K562 (cell line): ENCODE measurements around the gene AGAP1. TPM values are rescaled to one million over a fixed set of nuclear protein-coding genes. Genes with fewer than 3 reads are reported as not detected.

Experiments
- ATAC-seq: fragments of 200-7000 bp; cut with Tn5 transposase; 3 replicates; pipeline ENCODE4 v1.9.1; 2020; ENCODE audit warnings: moderate library complexity
- BruUV-seq: library from RNA; stranded (reverse); fragments of 400-500 nt; replicated peaks from 2 replicates; lab custom pipeline; 2021; lab: Mats Ljungman, UMichigan
- CTCF ChIA-PET: fragments of 300-600 bp; formaldehyde crosslinking; extraction: SDS; loops from one replicate; lab custom pipeline; 2021; ENCODE audit warnings: low intra/inter-chr PET ratio; lab: Yijun Ruan, JAX
- POLR2A ChIA-PET: fragments of 300-600, 350-650 bp; sonication (Branson Sonifier 250); formaldehyde crosslinking; extraction: SDS; loops from one replicate; lab custom pipeline; 2021; ENCODE audit warnings: antibody characterized with exemption, inconsistent platforms; lab: Yijun Ruan, JAX
- DNase-seq, 4 experiments: peaks; one replicate each; pipeline versions ENCODE4 v3.0.0 to v3.0.0-alpha.2; 2011 to 2018; ENCODE audit warnings: low spot score in 3 of 4, mixed read lengths in 3 of 4; ENCODE audit errors: extremely low read depth in 1 of 4
- FAIRE-seq: peaks from 2 replicates; lab custom pipeline; 2011; peaks lifted over from hg19 to GRCh38; lab: Jason Lieb, UNC
- H2AFZ ChIP-seq: 2 replicates; pipeline ENCODE4 v1.6.0; 2011; ENCODE audit warnings: low read depth, low read length, control low read depth, inconsistent platforms
- H3K27ac ChIP-seq: fragments of 200-600 bp; 3 replicates; pipeline ENCODE4 v1.8.0; 2011; ENCODE audit warnings: low read depth, mild to moderate bottlenecking, control low read depth, inconsistent platforms, low read length, moderate library complexity, mixed read lengths; ENCODE audit errors: extremely low read depth
- H3K27me3 ChIP-seq, 2 experiments: fragments of 300-600 bp in 1 of 2; 2 replicates in 1 of 2; 3 replicates in 1 of 2; pipeline versions ENCODE4 v1.6.0 to v1.8.0; 2011; ENCODE audit warnings: inconsistent platforms in 2 of 2, low read length in 2 of 2, mild to moderate bottlenecking in 1 of 2, mixed read lengths in 1 of 2, moderate library complexity in 1 of 2; ENCODE audit not compliant: control insufficient read depth in 2 of 2, insufficient read depth in 2 of 2
- H3K36me3 ChIP-seq: fragments of 300-600 bp; 3 replicates; pipeline ENCODE4 v1.8.0; 2011; ENCODE audit warnings: mild to moderate bottlenecking, low read length, inconsistent platforms; ENCODE audit not compliant: control insufficient read depth, insufficient read depth
- H3K4me1 ChIP-seq, 2 experiments: fragments of 200-600 bp in 1 of 2; replicated peaks in 1 of 2; 2 replicates in 1 of 2; 3 replicates in 1 of 2; pipeline versions ENCODE4 v1.5.1 to v1.8.0; 2011; ENCODE audit warnings: inconsistent platforms in 2 of 2, low read length in 2 of 2, mild to moderate bottlenecking in 1 of 2, mixed read lengths in 1 of 2, moderate library complexity in 1 of 2; ENCODE audit not compliant: control insufficient read depth in 2 of 2, insufficient read depth in 2 of 2
- H3K4me2 ChIP-seq: 2 replicates; pipeline ENCODE4 v1.6.1; 2011; ENCODE audit warnings: low read length, control low read depth, inconsistent platforms, mixed read lengths; ENCODE audit not compliant: insufficient read depth
- H3K4me3 ChIP-seq: fragments of 200-600 bp; sonication (generic), shearing (Covaris generic); 2 replicates; pipeline ENCODE4 v1.5.1; 2016; ENCODE audit warnings: control low read depth, inconsistent platforms
- H3K79me2 ChIP-seq: fragments of 200-600 bp; 3 replicates; pipeline ENCODE4 v1.8.0; 2011; ENCODE audit warnings: low read length, inconsistent platforms; ENCODE audit not compliant: control insufficient read depth, insufficient read depth
- H3K9ac ChIP-seq, 2 experiments: 2 replicates each; pipeline versions ENCODE4 v1.6.0 to v1.6.1; 2011; ENCODE audit warnings: low read depth in 2 of 2, low read length in 2 of 2, control low read depth in 1 of 2, inconsistent platforms in 1 of 2, mild to moderate bottlenecking in 1 of 2, mixed read lengths in 1 of 2; ENCODE audit not compliant: insufficient read depth in 1 of 2
- H3K9me1 ChIP-seq: one replicate; pipeline ENCODE4 v1.6.0; 2011; ENCODE audit warnings: inconsistent platforms, mild to moderate bottlenecking, low read length, moderate library complexity; ENCODE audit not compliant: control insufficient read depth, insufficient read depth
- H3K9me3 ChIP-seq: replicated peaks from 2 replicates; pipeline ENCODE4 v1.5.1; 2011; ENCODE audit warnings: low read depth, low read length, inconsistent platforms; ENCODE audit not compliant: control insufficient read depth, insufficient read depth
- H4K20me1 ChIP-seq: replicated peaks from 2 replicates; pipeline ENCODE4 v1.6.1; 2011; ENCODE audit warnings: low read length, inconsistent platforms, mixed read lengths; ENCODE audit not compliant: control insufficient read depth, insufficient read depth
- HMG20A ChIP-seq: fragments of 450-650 bp; formaldehyde crosslinking; conservative IDR thresholded peaks from 2 replicates; pipeline ENCODE4 v1.4.0; 2020; ENCODE audit warnings: mild to moderate bottlenecking, mixed read lengths
- MYNN ChIP-seq, 2 experiments: sonication (generic); formaldehyde crosslinking in 1 of 2; IDR thresholded peaks; 2 replicates each; pipeline versions ENCODE4 v1.5.0 to v1.6.1; 2016 to 2020; ENCODE audit warnings: antibody characterized with exemption in 1 of 2, missing genetic modification reagents in 1 of 2
- NCOA6 ChIP-seq: fragments of 450-650 bp; IDR thresholded peaks from 2 replicates; pipeline ENCODE4 v1.6.1; 2017; ENCODE audit warnings: mild to moderate bottlenecking
- PHB2 ChIP-seq: fragments of 450-650 bp; IDR thresholded peaks from 2 replicates; pipeline ENCODE4 v1.6.1; 2017; ENCODE audit warnings: low read depth
- POLR3A ChIP-seq: IDR thresholded peaks from 2 replicates; pipeline ENCODE4 v1.6.1; 2011; ENCODE audit warnings: borderline replicate concordance, mild to moderate bottlenecking, moderate library complexity; ENCODE audit not compliant: insufficient read length, insufficient read depth; ENCODE audit errors: extremely low read depth
- PPARD ChIP-seq: fragments of 250-450 bp; sonication (Bioruptor Pico); IDR thresholded peaks from 2 replicates; pipeline ENCODE4 v1.8.0; 2022; ENCODE audit warnings: inconsistent platforms, mild to moderate bottlenecking, moderate library complexity
- YBX1 ChIP-seq: fragments of 450-650 bp; IDR thresholded peaks from 2 replicates; pipeline ENCODE4 v1.7.1; 2016; ENCODE audit warnings: mild to moderate bottlenecking
- ZEB2 ChIP-seq: fragments of 450-650 bp; IDR thresholded peaks from 2 replicates; pipeline ENCODE4 v1.6.1; 2016
- ZKSCAN1 ChIP-seq: fragments of 150-350 bp; IDR thresholded peaks from 2 replicates; pipeline ENCODE4 v1.6.1; 2016; ENCODE audit warnings: low read depth, low read length
- ZNF165 ChIP-seq: fragments of 250-450 bp; sonication (Bioruptor Pico); IDR thresholded peaks from 2 replicates; pipeline ENCODE4 v1.4.0; 2020; ENCODE audit warnings: borderline replicate concordance
- ZNF253 ChIP-seq: fragments of 250-450 bp; sonication (Bioruptor Pico); conservative IDR thresholded peaks from 2 replicates; pipeline ENCODE4 v1.6.1; 2021; ENCODE audit warnings: mild to moderate bottlenecking
- ZNF785 ChIP-seq: fragments of 250-450 bp; sonication (Bioruptor Pico); IDR thresholded peaks from 2 replicates; pipeline ENCODE4 v1.4.0; 2020; ENCODE audit warnings: mild to moderate bottlenecking
- WGBS: fragments of 100-300 bp; shearing (Covaris generic); methylation state at CpG from one replicate; pipeline ENCODE4 v1.1.6; 2016; ENCODE audit warnings: low coverage, mixed read lengths; ENCODE audit not compliant: insufficient coverage; ENCODE audit errors: missing lambda C conversion rate; 5-methylcytosine and 5-hydroxymethylcytosine counted together
- in situ Hi-C: fragments of 300-500 bp; cut with MboI; formaldehyde crosslinking; loops from 4 replicates; pipeline ENCODE4 v1.15.0; 2018; ENCODE audit warnings: inconsistent platforms, mixed read lengths
- intact Hi-C: fragments of 100-400 bp; cut with micrococcal nuclease; formaldehyde crosslinking; loops from 2 replicates; pipeline ENCODE4 v1.14.2; 2022
- polyA plus RNA-seq, 8 experiments: library from polyadenylated mRNA; depleted of rRNA in 4 of 8; stranded (reverse) in 5 of 8; unstranded in 3 of 8; fragments of >200 nt; fragmentation: Nextera tagmentation in 2 of 8; fragmentation: Illumina TruSeq in 1 of 8; extraction: Ambion mirVana in 2 of 8; extraction: Trizol in 1 of 8; gene quantifications; 2 replicates each; pipeline versions ENCODE4 v1.2.1 to v1.2.3, GENCODE V29; 2011 to 2014; ENCODE audit warnings: inconsistent platforms in 1 of 8, missing spikeins in 1 of 8
- total RNA-seq, 7 experiments: library from RNA; depleted of rRNA in 6 of 7; stranded (reverse); fragments of >200 nt in 6 of 7; fragmentation: Illumina TruSeq in 2 of 7; extraction: Trizol in 2 of 7; gene quantifications; 2 replicates each; pipeline versions ENCODE4 v1.2.1 to v1.2.3, GENCODE V29; 2011 to 2021; ENCODE audit warnings: low replicate concordance in 1 of 7
- TF ChIP-seq, protein P1 (sequence below): fragments of 250-450 bp; sonication (Bioruptor Pico); IDR thresholded peaks from 2 replicates; pipeline ENCODE4 v1.5.0; 2021; ENCODE audit warnings: mild to moderate bottlenecking, moderate library complexity
- TF ChIP-seq, protein P2 (sequence below): sonication (generic); formaldehyde crosslinking; IDR thresholded peaks from 2 replicates; pipeline ENCODE4 v1.8.1; 2023; ENCODE audit warnings: mild to moderate bottlenecking, missing genetic modification reagents
- TF ChIP-seq, protein P3 (sequence below), 2 experiments: fragments of 450-650 bp in 1 of 2; sonication (generic) in 1 of 2; formaldehyde crosslinking in 1 of 2; IDR thresholded peaks in 1 of 2; conservative IDR thresholded peaks in 1 of 2; 2 replicates each; pipeline versions ENCODE4 v1.6.1 to v1.8.1; 2016 to 2023; ENCODE audit warnings: mild to moderate bottlenecking in 2 of 2, moderate library complexity in 2 of 2, inconsistent platforms in 1 of 2, missing genetic modification reagents in 1 of 2
- TF ChIP-seq, protein P4 (sequence below), 2 experiments: fragments of 450-650 bp; conservative IDR thresholded peaks; 2 replicates each; pipeline ENCODE4 v1.6.1; 2017; ENCODE audit warnings: mild to moderate bottlenecking in 2 of 2, moderate library complexity in 2 of 2

The AGAP1 gene
- total and polyA plus RNA-seq, 9 of the 15 experiments (the other 6 are each of a cell fraction or from before 2014, with no cell fraction given), result 1.3 to 24.0 (median 10.6) TPM

DNA sequence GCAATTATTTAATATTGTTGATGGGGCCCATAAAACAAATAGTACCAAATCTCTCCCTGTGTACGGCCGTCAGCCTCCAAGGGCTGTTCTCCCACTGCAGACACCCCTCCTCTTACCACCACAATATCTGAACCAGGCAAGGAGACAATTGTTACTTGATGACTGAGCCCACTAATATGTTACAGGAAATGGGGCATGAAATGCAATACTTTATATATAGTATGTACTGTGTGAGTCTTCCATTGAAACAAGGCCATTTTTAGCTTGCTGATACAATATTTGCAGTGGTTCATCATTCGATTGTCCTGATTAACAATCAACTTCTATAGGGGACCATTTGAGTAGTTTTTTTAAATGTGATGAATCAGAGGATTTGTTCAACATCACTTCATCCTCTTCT, 367.0 kb downstream of the AGAP1 start:
- Histone ChIP-seq H3K9me1 (no peaks in the 10 kb centered on the region), H4K20me1 (no peaks in the 10 kb centered on the region), H3K27me3 (no peaks in the 10 kb centered on the region), H3K27ac (no peak overlapping the region), H3K4me3 (no peak overlapping the region), H3K9me3 (no peaks in the 10 kb centered on the region), H3K36me3 (no peaks in the 10 kb centered on the region), H3K4me1 (no peaks in the 10 kb centered on the region), H3K9ac (no peak overlapping the region), H3K79me2 (no peaks in the 10 kb centered on the region), H3K4me2 (no peak overlapping the region), H2AFZ (no peak overlapping the region)
- DNase-seq (no peak), ATAC-seq (no peak), FAIRE-seq (no peak)
- BruUV-seq, result no TSS peak
- ChIA-PET POLR2A (no interaction called here), CTCF (no interaction called here)
- in situ Hi-C loops (no loop called here), intact Hi-C loops (no loop called here)
- 85% methylated on average over 3 of the region's 3 CpGs for WGBS
- TF ChIP-seq, protein P1, sequence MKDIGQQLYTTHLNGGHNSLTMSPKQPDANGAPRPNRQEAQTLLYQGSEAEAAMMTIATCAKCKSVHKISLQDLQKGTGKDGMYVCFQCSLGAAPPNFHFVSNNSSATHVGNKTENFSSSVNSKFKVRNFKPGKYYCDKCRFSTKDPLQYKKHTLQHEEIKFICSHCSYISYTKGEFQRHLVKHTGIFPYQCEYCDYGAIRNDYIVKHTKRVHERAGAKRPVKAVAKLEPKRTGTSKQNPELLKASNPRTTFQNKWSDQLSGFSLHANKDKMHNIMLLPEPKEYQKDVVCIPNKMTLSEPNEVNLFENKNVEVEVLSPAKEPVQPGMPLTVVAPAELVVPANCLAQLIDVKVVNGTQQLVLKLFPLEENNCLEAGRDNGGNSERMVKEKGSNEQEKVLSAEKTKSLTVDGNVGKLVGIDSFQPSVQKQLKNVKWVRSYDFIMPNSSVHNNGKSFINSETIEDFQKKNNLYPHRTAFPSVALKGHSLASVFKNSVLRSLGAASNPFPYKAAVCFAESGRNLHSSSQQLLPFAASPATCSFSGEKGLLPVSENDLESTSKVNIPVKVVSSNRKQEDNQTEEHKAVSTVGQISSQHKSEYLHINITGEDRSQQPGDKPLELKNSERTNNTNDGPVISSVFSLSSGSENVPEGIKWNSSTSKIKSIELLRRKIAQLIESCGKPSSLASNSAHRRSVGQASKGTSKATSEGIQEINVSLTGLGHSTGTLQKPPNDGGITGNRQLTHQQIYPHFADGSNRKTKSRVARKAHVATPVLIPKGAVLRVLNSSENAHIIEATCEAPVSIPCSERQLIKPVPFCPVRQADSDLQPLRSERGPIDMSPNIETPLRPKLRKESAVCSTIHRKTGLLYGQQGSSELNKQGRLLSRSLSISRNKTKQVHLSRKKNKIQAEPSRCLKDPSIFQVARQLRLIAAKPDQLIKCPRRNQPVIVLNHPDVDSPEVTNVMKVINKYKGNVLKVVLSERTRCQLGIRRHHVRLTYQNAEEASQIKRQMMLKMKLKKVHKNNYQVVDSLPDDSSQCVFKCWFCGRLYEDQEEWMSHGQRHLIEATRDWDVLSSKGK (CRISPR knock-in tag), result no peak
- TF ChIP-seq ZNF253 (no peak), POLR3A (no peak), HMG20A (CRISPR knock-in tag) (no peak), ZNF165 (no peak), YBX1 (no peak), MYNN (IDR thresholded peaks at IDR 0.05) (no peak), MYNN (CRISPR knock-in tag; IDR thresholded peaks at IDR 0.05) (no peak), NCOA6 (no peak), PPARD (no peak), ZEB2 (no peak), ZKSCAN1 (no peak), PHB2 (no peak), ZNF785 (CRISPR knock-in tag) (no peak)
- TF ChIP-seq, protein P2, sequence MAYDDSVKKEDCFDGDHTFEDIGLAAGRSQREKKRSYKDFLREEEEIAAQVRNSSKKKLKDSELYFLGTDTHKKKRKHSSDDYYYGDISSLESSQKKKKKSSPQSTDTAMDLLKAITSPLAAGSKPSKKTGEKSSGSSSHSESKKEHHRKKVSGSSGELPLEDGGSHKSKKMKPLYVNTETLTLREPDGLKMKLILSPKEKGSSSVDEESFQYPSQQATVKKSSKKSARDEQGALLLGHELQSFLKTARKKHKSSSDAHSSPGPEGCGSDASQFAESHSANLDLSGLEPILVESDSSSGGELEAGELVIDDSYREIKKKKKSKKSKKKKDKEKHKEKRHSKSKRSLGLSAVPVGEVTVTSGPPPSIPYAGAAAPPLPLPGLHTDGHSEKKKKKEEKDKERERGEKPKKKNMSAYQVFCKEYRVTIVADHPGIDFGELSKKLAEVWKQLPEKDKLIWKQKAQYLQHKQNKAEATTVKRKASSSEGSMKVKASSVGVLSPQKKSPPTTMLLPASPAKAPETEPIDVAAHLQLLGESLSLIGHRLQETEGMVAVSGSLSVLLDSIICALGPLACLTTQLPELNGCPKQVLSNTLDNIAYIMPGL (CRISPR knock-in tag), result no peak
- TF ChIP-seq, protein P3, sequence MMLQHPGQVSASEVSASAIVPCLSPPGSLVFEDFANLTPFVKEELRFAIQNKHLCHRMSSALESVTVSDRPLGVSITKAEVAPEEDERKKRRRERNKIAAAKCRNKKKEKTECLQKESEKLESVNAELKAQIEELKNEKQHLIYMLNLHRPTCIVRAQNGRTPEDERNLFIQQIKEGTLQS (IDR thresholded peaks at IDR 0.05), result no peak
- TF ChIP-seq, protein P3 (CRISPR knock-in tag; conservative IDR thresholded peaks at IDR 0.05), result no peak
- TF ChIP-seq, protein P4, sequence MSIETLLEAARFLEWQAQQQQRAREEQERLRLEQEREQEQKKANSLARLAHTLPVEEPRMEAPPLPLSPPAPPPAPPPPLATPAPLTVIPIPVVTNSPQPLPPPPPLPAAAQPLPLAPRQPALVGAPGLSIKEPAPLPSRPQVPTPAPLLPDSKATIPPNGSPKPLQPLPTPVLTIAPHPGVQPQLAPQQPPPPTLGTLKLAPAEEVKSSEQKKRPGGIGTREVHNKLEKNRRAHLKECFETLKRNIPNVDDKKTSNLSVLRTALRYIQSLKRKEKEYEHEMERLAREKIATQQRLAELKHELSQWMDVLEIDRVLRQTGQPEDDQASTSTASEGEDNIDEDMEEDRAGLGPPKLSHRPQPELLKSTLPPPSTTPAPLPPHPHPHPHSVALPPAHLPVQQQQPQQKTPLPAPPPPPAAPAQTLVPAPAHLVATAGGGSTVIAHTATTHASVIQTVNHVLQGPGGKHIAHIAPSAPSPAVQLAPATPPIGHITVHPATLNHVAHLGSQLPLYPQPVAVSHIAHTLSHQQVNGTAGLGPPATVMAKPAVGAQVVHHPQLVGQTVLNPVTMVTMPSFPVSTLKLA (conservative IDR thresholded peaks at IDR 0.05), result no peak
